NOMO-1 (cell line): ENCODE results near the gene MESP1.

Experiments used
- DNase-seq, 2 experiments: peaks; one replicate each; lab custom pipeline; 2025; ENCODE audit not compliant: unreplicated experiment in 2 of 2; lab: John Stamatoyannopoulos, UW

MESP1 gene

GRCh38 chr15:89760303-89761008 lies 9.4 kb upstream of the MESP1 start:
- DNase-seq = peak; percentile 53 to 68

- DNase-seq = no peak
These were observed 8.8 kb upstream of the MESP1 start for GRCh38 chr15:89759835-89760234.

GRCh38 chr15:89758981-89759380 lies 7.9 kb upstream of the MESP1 start:
- DNase-seq = no peak

- no peak for DNase-seq
These were observed 7.2 kb upstream of the MESP1 start for GRCh38 chr15:89758283-89758682.

GRCh38 chr15:89756897-89757296 lies 5.8 kb upstream of the MESP1 start:
- DNase-seq = no peak

GRCh38 chr15:89755701-89756100 lies 4.7 kb upstream of the MESP1 start:
- no peak for DNase-seq

- no peak for DNase-seq
These were observed 3.5 kb upstream of the MESP1 start for GRCh38 chr15:89754361-89755154.

GRCh38 chr15:89753855-89754254 lies 2.8 kb upstream of the MESP1 start:
- DNase-seq = no peak

- DNase-seq = no peak
These were observed 699 bp upstream of the MESP1 start for GRCh38 chr15:89751748-89752147.

- no peak for DNase-seq
These were observed 994 bp downstream of the MESP1 start for GRCh38 chr15:89749951-89750559.

- DNase-seq = no peak
These were observed 1.5 kb downstream of the MESP1 start for GRCh38 chr15:89749526-89749925.

GRCh38 chr15:89749054-89749453 lies 2.0 kb downstream of the MESP1 start:
- no peak for DNase-seq

- DNase-seq = no peak
These were observed 3.1 kb downstream of the MESP1 start for GRCh38 chr15:89747708-89748682.

GRCh38 chr15:89746386-89746780 lies 4.7 kb downstream of the MESP1 start:
- no peak for DNase-seq

GRCh38 chr15:89745768-89746167 lies 5.3 kb downstream of the MESP1 start:
- no peak for DNase-seq

GRCh38 chr15:89745131-89745530 lies 5.9 kb downstream of the MESP1 start:
- DNase-seq = no peak

- DNase-seq = no peak
These were observed 7.5 kb downstream of the MESP1 start for GRCh38 chr15:89743594-89743993.

GRCh38 chr15:89743011-89743410 lies 8.0 kb downstream of the MESP1 start:
- DNase-seq = no peak

GRCh38 chr15:89740137-89740536 lies 10.9 kb downstream of the MESP1 start:
- peak; percentile 18 to 63 for DNase-seq

GRCh38 chr15:89735773-89736172 lies 15.3 kb downstream of the MESP1 start:
- DNase-seq = no peak
